HK-2 (cell line): ENCODE measurements around the gene SPDYE6.
"Not testable (repeated sequence)": the region's sequence is repeated elsewhere in the genome, so short reads cannot be mapped to it uniquely, and the experiment has no call there.

ENCODE experiments used
- DNase-seq: peaks from one replicate; pipeline ENCODE4 v3.0.0-alpha.2; 2018; ENCODE audit not compliant: unreplicated experiment

SPDYE6 gene

DNA sequence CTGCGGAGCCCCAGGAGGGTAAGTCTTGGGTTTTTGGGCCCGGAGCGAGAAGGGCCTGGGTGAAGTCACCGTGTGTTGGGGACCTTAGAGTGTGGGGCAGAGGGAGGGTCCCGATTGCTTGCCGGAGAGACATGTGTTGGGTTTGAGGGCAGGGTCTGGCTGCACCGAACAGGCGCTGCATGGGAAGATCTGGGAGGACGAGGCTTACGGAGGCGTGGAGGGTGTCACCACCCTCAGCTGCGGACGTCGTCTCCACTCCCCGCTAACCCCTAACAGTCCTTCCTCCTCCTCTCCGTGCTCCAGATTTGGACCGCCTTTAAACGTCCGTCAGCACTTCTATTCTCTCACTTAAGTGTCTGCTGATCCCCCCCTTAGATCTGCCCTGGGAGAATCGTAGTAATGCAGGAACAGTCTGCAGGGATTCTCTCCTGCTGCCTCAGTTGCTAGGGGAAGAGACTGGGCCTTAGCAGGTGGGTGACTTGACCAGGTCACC is 8.2 kb upstream of the SPDYE6 start:
- DNase-seq, result not testable (repeated sequence)

DNA sequence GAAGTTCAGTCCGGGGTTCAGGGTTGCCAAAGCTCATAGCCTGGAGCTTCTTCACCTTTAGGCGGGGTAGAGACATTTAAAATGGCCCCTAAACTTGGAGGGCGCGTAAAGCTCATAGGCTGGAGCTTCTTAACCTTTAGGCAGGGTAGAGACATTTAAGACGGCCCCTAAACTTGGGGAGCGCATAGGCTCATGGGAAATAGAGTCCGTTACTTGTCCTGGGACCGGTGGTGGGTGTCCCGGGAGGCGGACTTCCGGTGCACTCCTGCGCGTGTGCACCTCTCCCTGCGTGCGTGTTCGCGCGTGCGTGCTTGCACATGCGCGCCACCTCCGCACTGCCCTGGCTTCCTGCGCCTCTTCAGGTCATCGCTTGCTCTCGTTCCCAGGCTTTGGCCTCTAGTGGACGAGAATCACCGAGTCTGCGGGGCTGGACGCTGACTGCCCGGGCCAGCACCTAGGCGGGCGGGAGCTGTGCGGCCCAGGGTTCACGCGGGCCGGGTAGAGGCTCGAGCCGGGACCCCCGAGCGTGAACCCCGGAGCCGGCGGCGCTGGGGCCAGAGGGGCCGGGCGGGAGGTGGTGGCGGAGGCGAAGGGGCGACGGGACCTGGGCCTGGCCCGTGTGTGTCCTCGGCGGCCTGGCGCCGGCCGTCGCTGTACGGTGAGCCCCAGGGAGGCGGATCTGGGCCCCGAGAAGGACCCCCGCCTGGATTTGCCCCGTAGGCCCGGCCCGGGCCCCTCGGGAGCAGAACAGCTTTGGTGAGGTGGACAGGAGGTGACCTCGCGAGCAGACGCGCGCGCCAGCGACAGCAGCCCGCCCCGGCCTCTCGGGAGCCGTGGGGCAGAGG is 7.5 kb upstream of the SPDYE6 start:
- DNase-seq, result peak; percentile 97

- not testable (repeated sequence) for DNase-seq
Observed at GRCh38 chr7:102346983-102347382, 9.3 kb downstream of the SPDYE6 start.

- peak; percentile 49 for DNase-seq
Observed at GRCh38 chr7:102340599-102341368, 15.5 kb downstream of the SPDYE6 start.

- DNase-seq, result not testable (repeated sequence)
Observed at GRCh38 chr7:102337420-102337819, 18.8 kb downstream of the SPDYE6 start.

DNA sequence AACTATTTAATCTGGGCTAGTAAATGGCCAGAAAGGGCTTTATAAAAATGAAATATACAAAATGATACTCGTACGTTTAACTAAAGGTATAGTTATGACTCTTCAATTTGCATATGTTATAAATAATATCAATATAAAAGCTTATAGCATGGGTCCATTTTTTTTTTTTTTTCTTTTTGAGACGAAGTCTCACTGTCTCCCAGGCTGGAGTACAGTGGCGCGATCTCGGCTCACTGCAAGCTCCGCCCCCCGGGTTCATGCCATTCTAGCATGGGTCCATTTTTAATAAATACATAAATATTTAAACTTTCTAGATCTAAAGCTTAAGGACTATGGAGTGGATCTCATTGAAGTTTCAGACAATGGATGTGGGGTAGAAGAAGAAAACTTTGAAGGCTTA is 19.2 kb downstream of the SPDYE6 start:
- not testable (repeated sequence) for DNase-seq

GRCh38 chr7:102335574-102335973 is 20.7 kb downstream of the SPDYE6 start:
- not testable (repeated sequence) for DNase-seq

DNA sequence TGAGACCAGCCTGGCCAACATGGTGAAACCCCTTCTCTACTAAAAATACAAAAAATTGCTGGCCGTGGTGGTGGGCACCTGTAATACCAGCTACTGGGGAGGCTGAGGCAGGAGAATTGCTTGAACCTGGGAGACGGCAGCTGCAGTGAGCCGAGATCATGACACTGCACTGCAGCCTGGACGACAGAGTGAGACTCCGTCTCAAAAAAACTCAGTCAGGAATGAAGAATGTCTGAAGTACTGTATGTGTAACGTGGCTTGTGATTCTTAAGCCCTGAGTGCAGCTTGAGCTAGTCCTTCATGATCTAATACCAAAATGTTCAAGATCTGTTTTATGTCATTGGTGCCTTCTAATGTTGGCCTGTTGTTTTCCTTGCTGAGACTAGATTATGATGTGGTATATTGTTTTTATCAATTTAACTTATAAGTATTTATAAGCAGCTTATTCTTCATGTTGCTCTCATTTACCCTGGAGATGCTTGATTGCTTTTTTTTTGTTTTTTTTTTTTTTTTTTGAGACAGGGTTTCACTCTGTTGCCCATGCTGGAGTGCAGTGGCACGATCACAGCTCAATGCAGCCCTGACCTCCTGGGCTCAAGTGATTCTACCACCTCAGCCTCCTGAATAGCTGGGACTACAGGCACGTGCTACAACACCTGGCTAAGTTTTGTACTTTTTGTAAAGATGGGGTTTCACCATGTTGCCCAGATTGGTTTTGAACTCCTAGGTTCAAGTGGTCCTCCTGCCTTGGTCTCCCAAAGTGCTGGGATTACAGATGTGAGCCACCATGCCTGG is 25.4 kb downstream of the SPDYE6 start:
- DNase-seq, result not testable (repeated sequence)

- not testable (repeated sequence) for DNase-seq
Observed at GRCh38 chr7:102329366-102329765, 26.9 kb downstream of the SPDYE6 start.

- DNase-seq, result not testable (repeated sequence)
Observed at GRCh38 chr7:102328863-102329262, 27.4 kb downstream of the SPDYE6 start.

- not testable (repeated sequence) for DNase-seq
Observed at GRCh38 chr7:102327183-102327582, 29.1 kb downstream of the SPDYE6 start.

GRCh38 chr7:102326157-102326889 is 29.9 kb downstream of the SPDYE6 start:
- DNase-seq, result no peak

DNA sequence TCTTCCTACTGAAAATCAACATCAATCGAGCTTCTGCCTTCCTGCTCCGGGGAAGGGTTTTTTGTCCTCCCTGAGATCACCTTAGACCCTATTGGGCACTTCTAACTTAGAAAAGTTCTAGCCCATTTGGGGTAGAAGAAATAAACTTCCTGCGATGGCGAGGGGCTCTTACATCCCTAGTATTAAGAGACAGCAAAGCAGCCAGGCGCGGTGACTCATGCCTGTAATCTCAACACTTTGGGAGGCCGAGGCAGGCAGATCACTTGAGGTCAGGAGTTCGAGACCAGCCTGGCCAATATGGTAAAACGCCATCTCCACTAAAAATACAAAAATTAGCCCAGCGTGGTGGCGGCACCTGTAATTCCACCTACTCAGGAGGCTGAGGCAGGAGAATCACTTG is 31.1 kb downstream of the SPDYE6 start:
- DNase-seq, result not testable (repeated sequence)

- no peak for DNase-seq
Observed at GRCh38 chr7:102323914-102324195, 32.4 kb downstream of the SPDYE6 start.

DNA sequence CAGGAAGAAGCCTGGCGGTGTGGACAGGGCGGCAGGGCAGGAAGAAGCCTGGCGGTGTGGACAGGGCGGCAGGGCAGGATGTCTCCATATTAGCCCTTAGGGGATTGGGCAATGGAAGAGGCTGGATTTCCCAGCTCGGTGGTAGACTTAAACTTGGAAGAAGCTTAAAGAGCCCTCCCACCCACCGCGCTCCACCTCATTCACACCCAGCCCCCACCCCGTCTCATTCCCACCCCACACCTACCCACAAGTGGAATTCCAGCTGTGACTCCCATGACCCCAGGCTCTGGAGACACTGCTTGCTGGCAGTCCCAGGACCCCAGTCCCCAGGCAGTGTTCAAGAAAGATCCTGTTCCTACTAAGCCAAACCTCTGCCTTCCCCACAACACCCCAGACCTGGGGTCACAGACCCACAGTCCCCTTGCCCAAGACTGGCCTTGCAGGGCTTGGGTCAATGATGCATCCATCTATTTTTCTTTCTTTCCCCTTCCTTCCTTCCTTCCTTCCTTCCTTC is 34.0 kb downstream of the SPDYE6 start:
- DNase-seq, result no peak

DNA sequence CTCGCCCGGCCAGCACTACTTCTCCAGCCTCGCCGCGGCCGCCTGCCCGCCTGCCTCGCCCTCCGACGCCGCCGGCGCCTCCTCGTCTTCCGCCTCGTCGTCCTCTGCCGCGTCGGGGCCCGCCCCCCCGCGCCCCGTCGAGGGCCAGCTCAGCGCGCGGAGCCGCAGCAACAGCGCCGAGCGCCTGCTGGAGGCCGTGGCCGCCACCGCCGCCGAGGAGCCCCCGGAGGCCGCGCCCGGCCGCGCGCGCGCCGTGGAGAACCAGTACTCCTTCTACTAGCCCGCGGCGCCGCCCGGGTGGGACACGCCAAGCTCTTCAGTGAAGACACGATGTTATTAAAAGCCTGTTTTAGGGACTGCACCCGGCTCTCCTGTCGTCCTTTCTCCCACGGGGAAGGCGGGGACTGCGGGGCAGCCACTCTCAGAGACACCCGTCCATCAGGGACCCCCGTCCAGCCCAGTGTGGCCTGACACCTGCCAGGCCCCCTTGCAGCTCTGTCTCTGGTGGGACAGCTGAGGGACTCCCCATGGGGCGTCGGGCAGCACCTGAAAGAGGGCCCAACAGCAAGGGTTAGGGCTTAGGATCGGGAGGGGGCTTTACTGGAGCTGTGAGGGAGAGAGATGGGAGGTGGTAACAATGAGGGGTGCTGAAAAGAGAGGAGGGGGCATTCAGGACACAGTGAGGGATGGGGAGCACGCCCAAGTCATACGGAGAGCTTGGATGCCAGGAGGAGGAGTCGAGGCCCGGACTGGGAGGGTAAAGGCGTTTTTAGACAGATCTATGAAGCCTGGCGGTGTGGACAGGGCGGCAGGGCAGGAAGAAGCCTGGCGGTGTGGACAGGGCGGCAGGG is 34.7 kb downstream of the SPDYE6 start:
- no peak for DNase-seq

GRCh38 chr7:102320601-102321350 is 35.5 kb downstream of the SPDYE6 start:
- DNase-seq, result no peak

GRCh38 chr7:102320181-102320580 is 36.1 kb downstream of the SPDYE6 start:
- DNase-seq, result no peak

DNA sequence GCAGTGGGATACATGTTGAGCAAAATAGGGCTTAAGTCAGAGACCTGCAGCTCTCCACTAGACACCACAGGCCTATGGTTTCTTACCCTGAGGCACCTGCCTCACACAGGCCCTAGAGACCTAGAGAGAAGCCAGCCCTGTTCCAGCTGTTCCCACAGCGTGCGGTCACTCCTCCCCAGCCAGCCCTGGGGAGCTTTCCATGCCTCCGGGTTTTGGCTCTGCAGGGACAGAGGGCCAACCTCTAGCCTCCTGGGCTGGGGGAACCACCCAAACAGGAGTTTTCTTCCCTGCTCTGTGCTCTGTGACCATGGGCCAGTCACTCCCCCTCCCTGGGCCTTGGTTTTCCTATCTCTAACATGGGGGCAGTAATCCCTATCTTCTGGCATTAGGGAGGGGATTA is 36.6 kb downstream of the SPDYE6 start:
- DNase-seq, result no peak
